Measurements from ENCODE around the gene KMO.

The KMO gene

GRCh38 chr1:241631674-241632073 is 99.5 kb downstream of the KMO start:
- no peak for DNase-seq

GRCh38 chr1:241632987-241633386 is 100.8 kb downstream of the KMO start:
- no peak for DNase-seq

GRCh38 chr1:241635556-241636152 is 103.5 kb downstream of the KMO start:
- DNase-seq = no peak

- no peak for DNase-seq
These were observed 104.1 kb downstream of the KMO start for GRCh38 chr1:241636291-241636690.

GRCh38 chr1:241637046-241637590 is 104.9 kb downstream of the KMO start:
- no peak for DNase-seq

- DNase-seq = no peak
These were observed 105.4 kb downstream of the KMO start for GRCh38 chr1:241637604-241638003.

- DNase-seq = no peak
These were observed 106.0 kb downstream of the KMO start for GRCh38 chr1:241638099-241638682.

- no peak for DNase-seq
These were observed 106.9 kb downstream of the KMO start for GRCh38 chr1:241638909-241639622.

- DNase-seq = no peak
These were observed 107.5 kb downstream of the KMO start for GRCh38 chr1:241639623-241640148.

- DNase-seq = peak; percentile 77
These were observed 108.1 kb downstream of the KMO start, which contains the start of the genes CHML and OPN3 for GRCh38 chr1:241640149-241640866. CHML (minus strand) TSS chr1:241640369; CDS start chr1:241635766, 4,603 bp downstream. OPN3 (minus strand) TSS chr1:241640369; CDS start chr1:241640254, 115 bp downstream.

GRCh38 chr1:241640867-241641622 is 108.9 kb downstream of the KMO start:
- no peak for DNase-seq

GRCh38 chr1:241641773-241642592 is 109.8 kb downstream of the KMO start:
- DNase-seq = no peak

- no peak for DNase-seq
These were observed 110.4 kb downstream of the KMO start for GRCh38 chr1:241642593-241642944.

GRCh38 chr1:241644259-241644658 is 112.1 kb downstream of the KMO start:
- no peak for DNase-seq

- no peak for DNase-seq
These were observed 113.0 kb downstream of the KMO start for GRCh38 chr1:241645199-241645598.

Data from NCI-H2029 (cell line).